22Rv1 (cell line): ENCODE data around the gene ARSJ.

ENCODE experiments used
- ZFX ChIP-seq: fragments of 450-650 bp; IDR thresholded peaks from 2 replicates; pipeline ENCODE4 v1.6.1; 2017; ENCODE audit warnings: antibody characterized with exemption, borderline replicate concordance
- TF ChIP-seq, protein P1 (sequence below): fragments of 450-650 bp; IDR thresholded peaks from 2 replicates; pipeline ENCODE4 v1.5.1; 2017; ENCODE audit warnings: mild to moderate bottlenecking

DNA sequence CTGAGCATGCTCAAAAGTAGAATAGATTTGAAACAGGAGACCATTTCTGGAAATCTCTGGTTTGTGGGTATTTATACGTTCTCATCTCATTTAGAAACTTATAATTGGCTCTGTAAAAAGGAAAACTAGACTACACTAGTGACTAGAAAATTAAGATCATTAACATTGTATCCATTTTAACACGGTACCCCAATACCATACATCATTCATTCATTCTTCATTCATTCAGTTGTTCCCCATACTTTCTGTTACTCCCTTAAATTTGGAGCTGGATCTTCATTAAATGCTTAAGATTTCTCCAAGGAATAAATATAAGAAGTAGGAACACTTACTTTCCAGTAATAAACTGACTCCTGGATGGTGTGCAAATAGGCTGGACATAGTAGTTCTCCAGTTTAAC lies 1.3 kb downstream of the ARSJ start:
- TF ChIP-seq, protein P1, sequence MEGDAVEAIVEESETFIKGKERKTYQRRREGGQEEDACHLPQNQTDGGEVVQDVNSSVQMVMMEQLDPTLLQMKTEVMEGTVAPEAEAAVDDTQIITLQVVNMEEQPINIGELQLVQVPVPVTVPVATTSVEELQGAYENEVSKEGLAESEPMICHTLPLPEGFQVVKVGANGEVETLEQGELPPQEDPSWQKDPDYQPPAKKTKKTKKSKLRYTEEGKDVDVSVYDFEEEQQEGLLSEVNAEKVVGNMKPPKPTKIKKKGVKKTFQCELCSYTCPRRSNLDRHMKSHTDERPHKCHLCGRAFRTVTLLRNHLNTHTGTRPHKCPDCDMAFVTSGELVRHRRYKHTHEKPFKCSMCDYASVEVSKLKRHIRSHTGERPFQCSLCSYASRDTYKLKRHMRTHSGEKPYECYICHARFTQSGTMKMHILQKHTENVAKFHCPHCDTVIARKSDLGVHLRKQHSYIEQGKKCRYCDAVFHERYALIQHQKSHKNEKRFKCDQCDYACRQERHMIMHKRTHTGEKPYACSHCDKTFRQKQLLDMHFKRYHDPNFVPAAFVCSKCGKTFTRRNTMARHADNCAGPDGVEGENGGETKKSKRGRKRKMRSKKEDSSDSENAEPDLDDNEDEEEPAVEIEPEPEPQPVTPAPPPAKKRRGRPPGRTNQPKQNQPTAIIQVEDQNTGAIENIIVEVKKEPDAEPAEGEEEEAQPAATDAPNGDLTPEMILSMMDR = no peak
- TF ChIP-seq ZFX = no peak
